ENCODE data around the gene XPO4. TPM values are rescaled to one million over a fixed set of nuclear protein-coding genes. Genes with fewer than 3 reads are reported as not detected.
A peak's percentile ranks its signal among the peaks of the same experiment; 100 is the strongest.

The XPO4 gene
- total RNA-seq, 1 donor from 2014 or later, result 11.5 TPM

GRCh38 chr13:20848203-20848602 is 54.3 kb downstream of the XPO4 start:
- H3K27ac Mint-ChIP-seq (ENCODE audit: unreplicated experiment), result no peak overlapping the region
- H3K4me3 Mint-ChIP-seq (ENCODE audit: unreplicated experiment), result no peak overlapping the region
- H3K27me3 Mint-ChIP-seq (ENCODE audit: low read depth), result no peaks in the 10 kb centered on the region
- H3K36me3 Mint-ChIP-seq (ENCODE audit: low read depth), result no peaks in the 10 kb centered on the region
- H3K4me1 Mint-ChIP-seq (ENCODE audit: low read depth), result peaks cover 22% of the 10 kb centered on the region
- no peaks in the 10 kb centered on the region for H3K9me3 Mint-ChIP-seq (ENCODE audit: low read depth)
- no peak for TF ChIP-seq CTCF (IDR thresholded peaks at IDR 0.05)
- no peak for DNase-seq (ENCODE audit: low spot score)

- Mint-ChIP-seq H3K4me1 (ENCODE audit: low read depth) (peaks cover 25% of the 10 kb centered on the region), H3K4me3 (ENCODE audit: unreplicated experiment) (no peak overlapping the region), H3K27ac (ENCODE audit: unreplicated experiment) (peak overlapping the region; percentile 82), H3K36me3 (ENCODE audit: low read depth) (no peaks in the 10 kb centered on the region), H3K9me3 (ENCODE audit: low read depth) (no peaks in the 10 kb centered on the region), H3K27me3 (ENCODE audit: low read depth) (no peaks in the 10 kb centered on the region)
- DNase-seq (ENCODE audit: low spot score), result no peak
- no peak for TF ChIP-seq CTCF (IDR thresholded peaks at IDR 0.05)
These were observed 55.2 kb downstream of the XPO4 start for GRCh38 chr13:20847296-20847695.

GRCh38 chr13:20843166-20843565 is 59.4 kb downstream of the XPO4 start:
- no peak for TF ChIP-seq CTCF (IDR thresholded peaks at IDR 0.05)
- DNase-seq (ENCODE audit: low spot score), result no peak
- no peaks in the 10 kb centered on the region for H3K27me3 Mint-ChIP-seq (ENCODE audit: low read depth)
- H3K36me3 Mint-ChIP-seq (ENCODE audit: low read depth), result peaks cover 8% of the 10 kb centered on the region
- peaks cover 22% of the 10 kb centered on the region for H3K4me1 Mint-ChIP-seq (ENCODE audit: low read depth)
- no peak overlapping the region for H3K4me3 Mint-ChIP-seq (ENCODE audit: unreplicated experiment)
- H3K27ac Mint-ChIP-seq (ENCODE audit: unreplicated experiment), result no peak overlapping the region
- H3K9me3 Mint-ChIP-seq (ENCODE audit: low read depth), result no peaks in the 10 kb centered on the region

GRCh38 chr13:20840568-20840967 is 62.0 kb downstream of the XPO4 start:
- no peak overlapping the region for H3K4me3 Mint-ChIP-seq (ENCODE audit: unreplicated experiment)
- peaks cover 16% of the 10 kb centered on the region for H3K36me3 Mint-ChIP-seq (ENCODE audit: low read depth)
- TF ChIP-seq CTCF (IDR thresholded peaks at IDR 0.05), result no peak
- no peak for DNase-seq (ENCODE audit: low spot score)
- no peaks in the 10 kb centered on the region for H3K9me3 Mint-ChIP-seq (ENCODE audit: low read depth)
- H3K27me3 Mint-ChIP-seq (ENCODE audit: low read depth), result no peaks in the 10 kb centered on the region
- H3K27ac Mint-ChIP-seq (ENCODE audit: unreplicated experiment), result peak overlapping the region; percentile 12
- peaks cover 14% of the 10 kb centered on the region for H3K4me1 Mint-ChIP-seq (ENCODE audit: low read depth)

GRCh38 chr13:20833900-20834679 is 68.5 kb downstream of the XPO4 start:
- H3K27me3 Mint-ChIP-seq (ENCODE audit: low read depth), result no peaks in the 10 kb centered on the region
- no peak overlapping the region for H3K4me3 Mint-ChIP-seq (ENCODE audit: unreplicated experiment)
- H3K9me3 Mint-ChIP-seq (ENCODE audit: low read depth), result no peaks in the 10 kb centered on the region
- no peak for DNase-seq (ENCODE audit: low spot score)
- H3K4me1 Mint-ChIP-seq (ENCODE audit: low read depth), result peaks cover 7% of the 10 kb centered on the region
- H3K36me3 Mint-ChIP-seq (ENCODE audit: low read depth), result peaks cover 14% of the 10 kb centered on the region
- no peak for TF ChIP-seq CTCF (IDR thresholded peaks at IDR 0.05)
- H3K27ac Mint-ChIP-seq (ENCODE audit: unreplicated experiment), result no peak overlapping the region

Data from chondrocyte (in vitro differentiated cells).